NB4 (cell line): Measurements from ENCODE around the gene CHCHD3.

Source experiments
- DNase-seq: peaks from one replicate; pipeline ENCODE4 v3.0.0; 2010; ENCODE audit warnings: low read depth
- H3K4me3 ChIP-seq: one replicate; pipeline ENCODE4 v1.5.1; 2011; ENCODE audit warnings: mild to moderate bottlenecking, low read depth, low read length, moderate library complexity
- CTCF ChIP-seq: IDR thresholded peaks from one replicate; pipeline ENCODE4 v1.5.1; 2012; ENCODE audit warnings: low read depth, low read length
- MAX ChIP-seq: IDR thresholded peaks from 2 replicates; pipeline ENCODE4 v1.6.1; 2011; ENCODE audit warnings: low read depth, low read length
- MYC ChIP-seq: IDR thresholded peaks from 2 replicates; pipeline ENCODE4 v1.6.1; 2011; ENCODE audit warnings: low read depth, low read length
- POLR2A ChIP-seq: IDR thresholded peaks from 2 replicates; pipeline ENCODE4 v1.6.1; 2011; ENCODE audit warnings: mild to moderate bottlenecking; ENCODE audit not compliant: insufficient read length; ENCODE audit errors: extremely low read depth

The CHCHD3 gene

GRCh38 chr7:132944774-132945173 is 137.1 kb downstream of the CHCHD3 start:
- TF ChIP-seq MYC (no peak), CTCF (no peak), MAX (no peak), POLR2A (no peak)
- no peak for DNase-seq

GRCh38 chr7:132943645-132944044 is 138.2 kb downstream of the CHCHD3 start:
- H3K4me3 ChIP-seq: no peak overlapping the region
- no peak for DNase-seq
- no peak for TF ChIP-seq MAX
- TF ChIP-seq POLR2A: no peak
- no peak for TF ChIP-seq MYC
- no peak for TF ChIP-seq CTCF

More at GRCh38 chr7:132944774-132945173, 137.1 kb downstream of the CHCHD3 start:
- no peak overlapping the region for H3K4me3 ChIP-seq

GRCh38 chr7:132942701-132943100 is 139.2 kb downstream of the CHCHD3 start:
- no peak for DNase-seq
- H3K4me3 ChIP-seq: no peak overlapping the region
- TF ChIP-seq MAX (no peak), POLR2A (no peak), CTCF (no peak), MYC (no peak)

- DNase-seq: no peak
- no peak for TF ChIP-seq CTCF
- TF ChIP-seq POLR2A: no peak
- no peak for TF ChIP-seq MAX
- no peak for TF ChIP-seq MYC
- H3K4me3 ChIP-seq: no peak overlapping the region
Measured at GRCh38 chr7:132941905-132942304, 140.0 kb downstream of the CHCHD3 start.

- TF ChIP-seq CTCF (no peak), MYC (no peak), MAX (no peak), POLR2A (no peak)
- H3K4me3 ChIP-seq: no peak overlapping the region
- peak; percentile 57 for DNase-seq
Measured at GRCh38 chr7:132941428-132941827, 140.5 kb downstream of the CHCHD3 start.

- H3K4me3 ChIP-seq: no peak overlapping the region
- no peak for DNase-seq
- TF ChIP-seq POLR2A (no peak), CTCF (no peak), MAX (no peak), MYC (no peak)
Measured at GRCh38 chr7:132940084-132940483, 141.8 kb downstream of the CHCHD3 start.
